HL-60/S4 (cell line): ENCODE data around the gene GJB5.
"Not testable (repeated sequence)": the region's sequence is repeated elsewhere in the genome, so short reads cannot be mapped to it uniquely, and the experiment has no call there.

ENCODE experiments used
- in situ Hi-C: fragments of 300-500 bp; cut with MboI; formaldehyde crosslinking; loops from 2 replicates; pipeline ENCODE4 v1.14.3; 2022; ENCODE audit warnings: low sequenced_read_pairs

The GJB5 gene

GRCh38 chr1:34754964-34755637 is at the start of gene GJB5:
TSS of gene GJB5 (plus strand) at chr1:34755047. CDS start at chr1:34757331, 2,284 bp downstream.
- in situ Hi-C loops: no loop called here

GRCh38 chr1:34705077-34705476 is 49.8 kb upstream of the GJB5 start:
- in situ Hi-C loops: no loop called here

GRCh38 chr1:34708106-34708505 is 46.7 kb upstream of the GJB5 start:
- in situ Hi-C loops: no loop called here

GRCh38 chr1:34709547-34709946 is 45.3 kb upstream of the GJB5 start:
- in situ Hi-C loops: no loop called here

GRCh38 chr1:34710812-34711211 is 44.0 kb upstream of the GJB5 start:
- in situ Hi-C loops: no loop called here

- in situ Hi-C loops: no loop called here
Measured at GRCh38 chr1:34711485-34711884, 43.4 kb upstream of the GJB5 start.

- in situ Hi-C loops: no loop called here
Measured at GRCh38 chr1:34712007-34712688, 42.7 kb upstream of the GJB5 start.

GRCh38 chr1:34713443-34713842 is 41.4 kb upstream of the GJB5 start:
- in situ Hi-C loops: no loop called here

- in situ Hi-C loops: no loop called here
Measured at GRCh38 chr1:34714386-34714785, 40.5 kb upstream of the GJB5 start.

- in situ Hi-C loops: no loop called here
Measured at GRCh38 chr1:34715139-34715538, 39.7 kb upstream of the GJB5 start.

- in situ Hi-C loops: no loop called here
Measured at GRCh38 chr1:34721241-34721640, 33.6 kb upstream of the GJB5 start.

GRCh38 chr1:34721646-34722355 is 33.0 kb upstream of the GJB5 start:
- in situ Hi-C loops: no loop called here

GRCh38 chr1:34726861-34727260 is 28.0 kb upstream of the GJB5 start:
- in situ Hi-C loops: no loop called here

GRCh38 chr1:34730485-34730884 is 24.4 kb upstream of the GJB5 start:
- in situ Hi-C loops: no loop called here

- in situ Hi-C loops: not testable (repeated sequence)
Measured at GRCh38 chr1:34732831-34733230, 22.0 kb upstream of the GJB5 start.

- in situ Hi-C loops: no loop called here
Measured at GRCh38 chr1:34736692-34737091, 18.2 kb upstream of the GJB5 start.

- in situ Hi-C loops: not testable (repeated sequence)
Measured at GRCh38 chr1:34737236-34737635, 17.6 kb upstream of the GJB5 start.

- in situ Hi-C loops: no loop called here
Measured at GRCh38 chr1:34739613-34740012, 15.2 kb upstream of the GJB5 start.

GRCh38 chr1:34740161-34740868 is 14.5 kb upstream of the GJB5 start:
- in situ Hi-C loops: no loop called here

GRCh38 chr1:34742667-34743270 is 12.1 kb upstream of the GJB5 start:
- in situ Hi-C loops: no loop called here

- in situ Hi-C loops: no loop called here
Measured at GRCh38 chr1:34743775-34744174, 11.1 kb upstream of the GJB5 start.
